Measurements from ENCODE around the gene PDSS2.

DNA sequence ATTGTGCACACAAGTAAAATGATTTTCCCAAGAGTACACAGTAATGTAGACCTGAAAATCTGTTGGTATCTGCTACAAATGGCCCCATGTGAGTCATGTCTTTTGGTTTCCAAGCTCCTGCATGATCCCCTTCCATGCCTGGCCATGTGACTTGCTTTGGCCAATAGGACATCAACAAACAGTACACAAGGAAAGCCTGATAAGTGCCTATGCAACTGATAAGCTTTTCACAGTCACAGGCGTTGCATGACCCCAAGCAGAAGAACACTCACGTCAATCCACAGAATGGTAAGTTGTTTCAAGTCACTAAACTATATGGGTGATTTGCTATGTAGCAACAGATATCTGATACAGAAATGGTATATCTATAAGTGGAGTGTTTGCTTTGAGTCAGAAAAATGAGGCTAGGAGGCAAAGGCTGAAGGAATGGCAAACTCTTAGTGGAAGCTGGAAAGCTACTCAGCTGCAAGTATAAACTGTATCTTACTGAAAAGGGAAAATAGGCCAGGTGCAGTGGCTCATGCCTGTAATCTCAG lies 184.0 kb downstream of the PDSS2 start:
- TF ChIP-seq, protein P1, sequence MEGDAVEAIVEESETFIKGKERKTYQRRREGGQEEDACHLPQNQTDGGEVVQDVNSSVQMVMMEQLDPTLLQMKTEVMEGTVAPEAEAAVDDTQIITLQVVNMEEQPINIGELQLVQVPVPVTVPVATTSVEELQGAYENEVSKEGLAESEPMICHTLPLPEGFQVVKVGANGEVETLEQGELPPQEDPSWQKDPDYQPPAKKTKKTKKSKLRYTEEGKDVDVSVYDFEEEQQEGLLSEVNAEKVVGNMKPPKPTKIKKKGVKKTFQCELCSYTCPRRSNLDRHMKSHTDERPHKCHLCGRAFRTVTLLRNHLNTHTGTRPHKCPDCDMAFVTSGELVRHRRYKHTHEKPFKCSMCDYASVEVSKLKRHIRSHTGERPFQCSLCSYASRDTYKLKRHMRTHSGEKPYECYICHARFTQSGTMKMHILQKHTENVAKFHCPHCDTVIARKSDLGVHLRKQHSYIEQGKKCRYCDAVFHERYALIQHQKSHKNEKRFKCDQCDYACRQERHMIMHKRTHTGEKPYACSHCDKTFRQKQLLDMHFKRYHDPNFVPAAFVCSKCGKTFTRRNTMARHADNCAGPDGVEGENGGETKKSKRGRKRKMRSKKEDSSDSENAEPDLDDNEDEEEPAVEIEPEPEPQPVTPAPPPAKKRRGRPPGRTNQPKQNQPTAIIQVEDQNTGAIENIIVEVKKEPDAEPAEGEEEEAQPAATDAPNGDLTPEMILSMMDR (IDR thresholded peaks at IDR 0.05), result no peak
- no peak for TF ChIP-seq POLR2A (IDR thresholded peaks at IDR 0.05)
